WTC11 (cell line): ENCODE results near the gene ATP6V1F. TPM values are rescaled to one million over a fixed set of nuclear protein-coding genes. Genes with fewer than 3 reads are reported as not detected.

Experiments
- AFF4 ChIP-seq: sonication (generic); formaldehyde crosslinking; IDR thresholded peaks from 2 replicates; pipeline ENCODE4 v1.8.1; 2023; ENCODE audit warnings: mild to moderate bottlenecking, missing genetic modification reagents, borderline replicate concordance
- CBFB ChIP-seq: sonication (generic); formaldehyde crosslinking; IDR thresholded peaks from 2 replicates; pipeline ENCODE4 v1.8.1; 2022; ENCODE audit warnings: mild to moderate bottlenecking, low read depth, missing genetic modification reagents
- CREM ChIP-seq: sonication (generic); formaldehyde crosslinking; IDR thresholded peaks from 2 replicates; pipeline ENCODE4 v1.8.1; 2022; ENCODE audit warnings: mild to moderate bottlenecking, missing genetic modification reagents, moderate library complexity
- ELF4 ChIP-seq: sonication (generic); formaldehyde crosslinking; IDR thresholded peaks from 2 replicates; pipeline ENCODE4 v1.8.1; 2022; ENCODE audit warnings: low read depth, mild to moderate bottlenecking, moderate library complexity, missing genetic modification reagents
- GABPB1 ChIP-seq: sonication (generic); formaldehyde crosslinking; IDR thresholded peaks from 2 replicates; pipeline ENCODE4 v1.8.1; 2023; ENCODE audit warnings: mild to moderate bottlenecking, missing genetic modification reagents
- HMGA2 ChIP-seq: fragments of 250-450 bp; sonication (Bioruptor Pico); IDR thresholded peaks from 2 replicates; pipeline ENCODE4 v1.4.0; 2021; ENCODE audit warnings: mild to moderate bottlenecking, moderate library complexity
- MAX ChIP-seq: sonication (generic); formaldehyde crosslinking; IDR thresholded peaks from 2 replicates; pipeline ENCODE4 v1.8.0; 2022; ENCODE audit warnings: mild to moderate bottlenecking, missing genetic modification reagents
- MXD4 ChIP-seq: fragments of 250-450 bp; sonication (Bioruptor Pico); IDR thresholded peaks from 2 replicates; pipeline ENCODE4 v1.8.0; 2021; ENCODE audit warnings: mild to moderate bottlenecking, moderate library complexity, borderline replicate concordance
- MYBL2 ChIP-seq: sonication (generic); formaldehyde crosslinking; IDR thresholded peaks from 2 replicates; pipeline ENCODE4 v1.8.1; 2023; ENCODE audit warnings: mild to moderate bottlenecking, moderate library complexity, missing genetic modification reagents
- NFYB ChIP-seq: sonication (generic); formaldehyde crosslinking; conservative IDR thresholded peaks from 2 replicates; pipeline ENCODE4 v1.8.0; 2022; ENCODE audit warnings: low read depth, missing genetic modification reagents
- PRDM15 ChIP-seq: sonication (generic); formaldehyde crosslinking; IDR thresholded peaks from 2 replicates; pipeline ENCODE4 v1.8.0; 2022; ENCODE audit warnings: missing genetic modification reagents
- TEAD4 ChIP-seq: sonication (generic); formaldehyde crosslinking; IDR thresholded peaks from 2 replicates; pipeline ENCODE4 v1.8.0; 2022; ENCODE audit warnings: mild to moderate bottlenecking, missing genetic modification reagents
- USF2 ChIP-seq: sonication (generic); formaldehyde crosslinking; IDR thresholded peaks from 2 replicates; pipeline ENCODE4 v1.8.1; 2023; ENCODE audit warnings: mild to moderate bottlenecking, missing genetic modification reagents, moderate library complexity
- ZBTB21 ChIP-seq: sonication (generic); formaldehyde crosslinking; IDR thresholded peaks from 2 replicates; pipeline ENCODE4 v1.8.1; 2023; ENCODE audit warnings: mild to moderate bottlenecking, missing genetic modification reagents, borderline replicate concordance
- ZBTB43 ChIP-seq: sonication (generic); formaldehyde crosslinking; IDR thresholded peaks from 2 replicates; pipeline ENCODE4 v1.8.1; 2023; ENCODE audit warnings: mild to moderate bottlenecking, missing genetic modification reagents
- ZMAT4 ChIP-seq: fragments of 250-450 bp; sonication (Bioruptor Pico); IDR thresholded peaks from 2 replicates; pipeline ENCODE4 v1.9.0; 2021; ENCODE audit warnings: mild to moderate bottlenecking
- ZNF138 ChIP-seq: sonication (generic); formaldehyde crosslinking; conservative IDR thresholded peaks from 2 replicates; pipeline ENCODE4 v1.8.1; 2022; ENCODE audit warnings: mild to moderate bottlenecking, moderate library complexity, missing genetic modification reagents
- ZNF219 ChIP-seq: sonication (generic); formaldehyde crosslinking; IDR thresholded peaks from 2 replicates; pipeline ENCODE4 v1.8.0; 2023; ENCODE audit warnings: missing genetic modification reagents, mild to moderate bottlenecking, borderline replicate concordance
- ZNF232 ChIP-seq: sonication (generic); formaldehyde crosslinking; IDR thresholded peaks from 2 replicates; pipeline ENCODE4 v1.8.0; 2022; ENCODE audit warnings: mild to moderate bottlenecking, missing genetic modification reagents
- ZNF263 ChIP-seq: sonication (generic); formaldehyde crosslinking; IDR thresholded peaks from 2 replicates; pipeline ENCODE4 v1.8.1; 2022; ENCODE audit warnings: low read depth, mild to moderate bottlenecking, moderate library complexity, missing genetic modification reagents
- ZNF423 ChIP-seq: fragments of 250-450 bp; sonication (Bioruptor Pico); IDR thresholded peaks from 2 replicates; pipeline ENCODE4 v2.1.2; 2022; ENCODE audit warnings: mild to moderate bottlenecking, moderate library complexity
- ZNF425 ChIP-seq: fragments of 250-450 bp; sonication (Bioruptor Pico); conservative IDR thresholded peaks from 2 replicates; pipeline ENCODE4 v1.9.0; 2021; ENCODE audit warnings: mild to moderate bottlenecking
- total RNA-seq: library from RNA; stranded (reverse); gene quantifications from 3 replicates; pipeline ENCODE4 v1.2.3, GENCODE V29; 2021

The ATP6V1F gene
- total RNA-seq, 1 experiment from 2014 or later: 117 TPM

GRCh38 chr7:128831994-128832879, 30.4 kb upstream of the ATP6V1F start (continued):
- TF ChIP-seq PRDM15 (CRISPR knock-in tag) (peak; percentile 91), MYBL2 (CRISPR knock-in tag) (no peak), ELF4 (CRISPR knock-in tag) (no peak), ZNF232 (CRISPR knock-in tag) (no peak; the same call in 1 of the 2 replicates), AFF4 (CRISPR knock-in tag) (no peak), HMGA2 (CRISPR knock-in tag) (no peak), ZBTB43 (CRISPR knock-in tag) (no peak), MXD4 (no peak), ZNF138 (CRISPR knock-in tag) (no peak), USF2 (no peak), CREM (CRISPR knock-in tag) (0 out of 2 replicates have a peak, but pooled peaks have one; percentile 19), MAX (CRISPR knock-in tag) (peak; percentile 73), CBFB (CRISPR knock-in tag) (no peak), ZNF263 (CRISPR knock-in tag) (no peak), GABPB1 (CRISPR knock-in tag) (no peak), ZNF219 (CRISPR knock-in tag) (no peak), TEAD4 (CRISPR knock-in tag) (no peak), NFYB (CRISPR knock-in tag) (no peak), ZNF425 (no peak), ZNF423 (CRISPR knock-in tag) (0 out of 2 replicates have a peak, but pooled peaks have one; percentile 40), ZMAT4 (no peak), ZBTB21 (CRISPR knock-in tag) (no peak)
